ENCODE results near the gene HSPA9. TPM values are rescaled to one million over a fixed set of nuclear protein-coding genes. Genes with fewer than 3 reads are reported as not detected.

The HSPA9 gene
- total and polyA plus RNA-seq, 2 experiments from 2014 or later = 225 to 380 TPM

DNA sequence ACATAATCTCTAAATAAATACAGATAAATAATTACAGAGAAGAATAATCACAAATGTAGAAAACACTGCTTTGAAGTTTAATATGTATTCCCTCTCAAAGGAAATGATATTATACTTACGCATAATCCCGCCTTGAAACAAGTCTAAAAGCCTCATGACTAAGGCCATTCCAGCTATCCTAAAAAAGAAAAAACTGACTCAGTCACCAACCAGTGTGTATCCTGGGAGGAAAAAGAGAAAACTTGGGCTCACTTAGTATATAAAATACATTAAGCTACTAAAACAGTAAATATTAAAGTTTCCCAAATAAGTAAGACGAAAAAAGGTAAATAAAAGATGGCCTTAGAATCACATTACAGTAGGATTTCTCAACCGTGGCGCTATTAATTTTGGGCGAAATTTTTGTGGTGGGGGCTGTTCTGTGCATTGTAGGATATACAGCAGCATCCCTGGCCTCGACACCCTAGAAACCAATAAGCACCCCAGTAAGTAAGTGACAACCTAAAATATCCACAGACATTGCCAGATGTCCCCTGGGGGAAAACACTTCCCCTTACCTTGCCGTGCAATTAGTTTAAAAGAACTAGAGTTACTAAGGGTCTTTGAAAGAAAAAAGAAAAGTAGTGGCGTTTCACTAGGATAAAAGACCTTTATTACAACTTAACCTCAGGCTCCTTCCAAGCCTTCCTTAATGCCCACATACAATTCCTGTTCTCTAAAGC lies 1.1 kb downstream of the HSPA9 start:
- Histone ChIP-seq H3K9ac (peak overlapping the region; percentile 100), H3K27me3 (replicated peaks; ENCODE audit: insufficient read depth) (no peaks in the 10 kb centered on the region), H3K4me2 (ENCODE audit: unreplicated experiment) (peak overlapping the region; percentile 96), H3K27ac (peak overlapping the region; percentile 100), H3K9me3 (ENCODE audit: low read depth) (no peaks in the 10 kb centered on the region), H3F3A (ENCODE audit: insufficient read depth) (peaks cover 17% of the 10 kb centered on the region), H3K9me2 (ENCODE audit: insufficient read depth) (no peaks in the 10 kb centered on the region), H3K4me3 (peak overlapping the region; percentile 99), H2AFZ (no peak overlapping the region), H3K79me2 (ENCODE audit: insufficient read depth) (peaks cover 61% of the 10 kb centered on the region), H3K36me3 (ENCODE audit: low read depth) (peaks cover 40% of the 10 kb centered on the region), H3K4me1 (ENCODE audit: insufficient read depth) (peaks cover 18% of the 10 kb centered on the region), H4K20me1 (ENCODE audit: insufficient read depth) (no peaks in the 10 kb centered on the region)
- in situ Hi-C loops (cut with MboI) = no loop called here
- WGBS, 2 experiments (ENCODE audit: low coverage in 1 of 2, low lambda C conversion rate in 2 of 2, missing lambda C conversion rate in 2 of 2) = 48% methylated on average over 9 of the region's 9 CpGs
- DNase-seq = peak; percentile 74
- no peak for TF ChIP-seq EZH2 (IDR thresholded peaks at IDR 0.05; ENCODE audit: insufficient read depth, poor library complexity, severe bottlenecking)
- TF ChIP-seq EZH2phosphoT487 (IDR thresholded peaks at IDR 0.05; ENCODE audit: insufficient read depth, low read depth) = no peak

- Histone ChIP-seq H3K9ac (peak overlapping the region; percentile 100; the same call in 1 of the 2 replicates), H3K27ac (peak overlapping the region; percentile 100; the same call in 1 of the 2 replicates), H2AFZ (no peak overlapping the region), H3K4me2 (ENCODE audit: unreplicated experiment) (peak overlapping the region; percentile 96), H3F3A (ENCODE audit: insufficient read depth) (peaks cover 23% of the 10 kb centered on the region), H4K20me1 (ENCODE audit: insufficient read depth) (no peaks in the 10 kb centered on the region), H3K9me3 (ENCODE audit: low read depth) (no peaks in the 10 kb centered on the region), H3K4me3 (no peak overlapping the region), H3K36me3 (ENCODE audit: low read depth) (peaks cover 49% of the 10 kb centered on the region), H3K9me2 (ENCODE audit: insufficient read depth) (no peaks in the 10 kb centered on the region), H3K27me3 (replicated peaks; ENCODE audit: insufficient read depth) (no peaks in the 10 kb centered on the region), H3K4me1 (ENCODE audit: insufficient read depth) (peaks cover 18% of the 10 kb centered on the region), H3K79me2 (ENCODE audit: insufficient read depth) (peaks cover 70% of the 10 kb centered on the region)
- DNase-seq = no peak
- in situ Hi-C loops (cut with MboI) = no loop called here
- 84 to 85% methylated on average over 8 of the region's 8 CpGs for WGBS, 2 experiments (ENCODE audit: low coverage in 1 of 2, low lambda C conversion rate in 2 of 2, missing lambda C conversion rate in 2 of 2)
- TF ChIP-seq EZH2phosphoT487 (IDR thresholded peaks at IDR 0.05; ENCODE audit: insufficient read depth, low read depth) (no peak), EZH2 (IDR thresholded peaks at IDR 0.05; ENCODE audit: insufficient read depth, poor library complexity, severe bottlenecking) (no peak)
Observed at GRCh38 chr5:138573223-138573622, 2.0 kb downstream of the HSPA9 start.

- no peak for DNase-seq
- 92 to 93% methylated on average over 9 of the region's 9 CpGs for WGBS, 2 experiments (ENCODE audit: low coverage in 1 of 2, low lambda C conversion rate in 2 of 2, missing lambda C conversion rate in 2 of 2)
- in situ Hi-C loops (cut with MboI) = no loop called here
- Histone ChIP-seq H3K9ac (no peak overlapping the region), H3K9me3 (ENCODE audit: low read depth) (no peaks in the 10 kb centered on the region), H4K20me1 (ENCODE audit: insufficient read depth) (no peaks in the 10 kb centered on the region), H3K4me1 (ENCODE audit: insufficient read depth) (peaks cover 15% of the 10 kb centered on the region), H3K36me3 (ENCODE audit: low read depth) (peaks cover 73% of the 10 kb centered on the region), H2AFZ (no peak overlapping the region), H3K4me2 (ENCODE audit: unreplicated experiment) (no peak overlapping the region), H3K27ac (no peak overlapping the region), H3K27me3 (replicated peaks; ENCODE audit: insufficient read depth) (no peaks in the 10 kb centered on the region), H3K79me2 (ENCODE audit: insufficient read depth) (peaks cover 93% of the 10 kb centered on the region), H3F3A (ENCODE audit: insufficient read depth) (peaks cover 40% of the 10 kb centered on the region), H3K9me2 (ENCODE audit: insufficient read depth) (no peaks in the 10 kb centered on the region), H3K4me3 (no peak overlapping the region)
- TF ChIP-seq EZH2 (IDR thresholded peaks at IDR 0.05; ENCODE audit: insufficient read depth, poor library complexity, severe bottlenecking) (no peak), EZH2phosphoT487 (IDR thresholded peaks at IDR 0.05; ENCODE audit: insufficient read depth, low read depth) (no peak)
Observed at GRCh38 chr5:138570871-138571270, 4.3 kb downstream of the HSPA9 start.

DNA sequence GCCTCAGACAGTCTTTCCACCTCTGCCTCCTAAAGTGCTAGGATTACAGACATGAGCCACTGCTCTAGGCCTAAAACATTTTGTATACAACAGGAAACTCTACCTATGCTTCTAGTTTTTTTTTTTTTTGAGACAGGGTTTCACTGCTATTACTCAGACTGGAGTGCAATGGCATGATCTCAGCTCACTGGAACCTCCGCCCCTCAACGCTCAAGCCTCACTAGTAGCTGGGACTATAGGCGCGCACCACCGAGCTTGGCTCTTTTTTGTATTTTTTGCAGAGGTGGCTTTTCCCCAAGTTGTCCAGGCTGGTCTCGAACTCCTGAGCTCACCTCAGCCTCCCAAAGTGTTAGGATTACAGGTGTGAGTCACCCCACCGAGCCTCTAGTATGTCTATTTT lies 5.4 kb downstream of the HSPA9 start:
- H3K79me2 ChIP-seq (ENCODE audit: insufficient read depth) = peaks cover 100% of the 10 kb centered on the region
- no peaks in the 10 kb centered on the region for H3K27me3 ChIP-seq (replicated peaks; ENCODE audit: insufficient read depth)
- peaks cover 5% of the 10 kb centered on the region; the same call in 1 of the 2 replicates for H4K20me1 ChIP-seq (ENCODE audit: insufficient read depth)
- no peaks in the 10 kb centered on the region for H3K9me2 ChIP-seq (ENCODE audit: insufficient read depth)
- H3F3A ChIP-seq (ENCODE audit: insufficient read depth) = peaks cover 49% of the 10 kb centered on the region
- peak; percentile 48 for DNase-seq
- peaks cover 14% of the 10 kb centered on the region for H3K4me1 ChIP-seq (ENCODE audit: insufficient read depth)
- H3K4me3 ChIP-seq = no peak overlapping the region
- 90% methylated on average over 7 of the region's 7 CpGs for WGBS, 2 experiments (ENCODE audit: low coverage in 1 of 2, low lambda C conversion rate in 2 of 2, missing lambda C conversion rate in 2 of 2)
- no peak overlapping the region for H3K4me2 ChIP-seq (ENCODE audit: unreplicated experiment)
- in situ Hi-C loops (cut with MboI) = no loop called here
- TF ChIP-seq EZH2phosphoT487 (IDR thresholded peaks at IDR 0.05; ENCODE audit: insufficient read depth, low read depth) = no peak
- TF ChIP-seq EZH2 (IDR thresholded peaks at IDR 0.05; ENCODE audit: insufficient read depth, poor library complexity, severe bottlenecking) = no peak
- H3K27ac ChIP-seq = no peak overlapping the region; the same call in 1 of the 2 replicates
- no peaks in the 10 kb centered on the region for H3K9me3 ChIP-seq (ENCODE audit: low read depth)
- H3K9ac ChIP-seq = peak overlapping the region; percentile 2; the same call in 1 of the 2 replicates
- H3K36me3 ChIP-seq (ENCODE audit: low read depth) = peaks cover 83% of the 10 kb centered on the region
- no peak overlapping the region for H2AFZ ChIP-seq

All from GM23248 (cell line).